Adrenal gland (tissue), 12 donors: ENCODE measurements around the gene NECTIN1. TPM values are rescaled to one million over a fixed set of nuclear protein-coding genes. Genes with fewer than 3 reads are reported as not detected.
A peak's percentile ranks its signal among the peaks of the same experiment; 100 is the strongest.

ENCODE experiments used
- DNase-seq, 7 donors: peaks; one replicate each; pipeline ENCODE4 v3.0.0-alpha.2; 2019 to 2020
- H3K27ac ChIP-seq, 5 donors: fragments of 200-600 bp; sonication (generic) in 4 of 5; 1 replicate in 3 of 5; 2 replicates in 2 of 5; pipeline versions ENCODE4 v1.5.1 to v1.8.0; 2016 to 2020; ENCODE audit warnings: mild to moderate bottlenecking in 1 of 5
- H3K27me3 ChIP-seq: fragments of 200-600 bp; 2 replicates; pipeline ENCODE4 v1.8.0; 2021
- H3K36me3 ChIP-seq, 2 donors: fragments of 200-600 bp; replicated peaks in 1 of 2; 1 replicate in 1 of 2; 2 replicates in 1 of 2; pipeline versions ENCODE4 v1.5.1 to v1.8.0; 2018 to 2022
- H3K4me1 ChIP-seq, 2 donors: fragments of 200-600 bp; replicated peaks in 1 of 2; 1 replicate in 1 of 2; 2 replicates in 1 of 2; pipeline versions ENCODE4 v1.5.1 to v1.8.0; 2018 to 2021
- H3K4me3 ChIP-seq, 4 donors: fragments of 200-600 bp; sonication (generic) in 3 of 4; one replicate each; pipeline ENCODE4 v1.5.1; 2016 to 2018
- H3K9me3 ChIP-seq, 3 donors: fragments of 200-600 bp; sonication (generic) in 1 of 3; replicated peaks in 1 of 3; 1 replicate in 2 of 3; 2 replicates in 1 of 3; pipeline versions ENCODE4 v1.5.1 to v1.8.0; 2016 to 2021
- POLR2A ChIP-seq, 2 donors: fragments of 450-650 bp; IDR thresholded peaks; one replicate each; pipeline ENCODE4 v1.6.1; 2017; ENCODE audit warnings: antibody characterized with exemption in 2 of 2, mild to moderate bottlenecking in 2 of 2, moderate library complexity in 1 of 2
- WGBS, 4 donors: extraction: QIAGEN DNeasy Blood & Tissue Kit in 2 of 4; methylation state at CpG; one replicate each; pipeline versions ENCODE4 v1.1.5 to v1.1.7; 2013 to 2017; 5-methylcytosine and 5-hydroxymethylcytosine counted together
- intact Hi-C, 2 donors: fragments of 100-400 bp; cut with DNase I; formaldehyde crosslinking; loops; one replicate each; pipeline versions ENCODE4 v1.14.1 to v1.15.0; 2022 to 2023
- polyA plus RNA-seq, 3 donors: library from polyadenylated mRNA; stranded (reverse); fragments of 200-250 nt in 2 of 3; fragments of 350-450 nt in 1 of 3; fragmentation: Illumina TruSeq in 1 of 3; extraction: RNeasy Lipid Tissue Mini Kit (QIAGEN cat#74804) in 1 of 3; gene quantifications; one replicate each; pipeline ENCODE4 v1.2.3, GENCODE V29; 2013 to 2014
- total RNA-seq, 9 donors: library from RNA; depleted of rRNA in 4 of 9; stranded (reverse); fragments of >200 nt in 4 of 9; fragments of 120-200 nt in 1 of 9; fragmentation: NEBNext Ultra II Directional in 1 of 9; extraction: Animal tissue kit (Norgen Biotek cat#: 25700) in 1 of 9; gene quantifications; one replicate each; pipeline versions ENCODE4 v1.1.0 to v1.2.4, GENCODE V29; 2013 to 2023
- TF ChIP-seq, protein P1 (sequence below), 6 experiments: fragments of 450-650 bp in 4 of 6; fragments of 200-600 bp in 2 of 6; sonication (generic) in 1 of 6; IDR thresholded peaks; 1 replicate in 5 of 6; 2 replicates in 1 of 6; pipeline versions ENCODE4 v1.5.1 to v1.8.0; 2016 to 2021; ENCODE audit warnings: antibody characterized with exemption in 6 of 6, mild to moderate bottlenecking in 2 of 6, moderate library complexity in 1 of 6
- donor health status: healthy with polysubstance abuse.
- donor health status: Bipolar disorder and iron deficiency.
- donor health status: DM: yes; HTN: yes; CAD: no.
- donor health status: DM: no; HTN: no; CAD: no.
- donor health status: DM: no; HTN: no; CAD: no.
- donor health status: DM: yes; HTN: yes; CAD: no.

NECTIN1 gene
- total and polyA plus RNA-seq, 12 donors, result 1.6 to 19.6 (median 5.4) TPM

DNA sequence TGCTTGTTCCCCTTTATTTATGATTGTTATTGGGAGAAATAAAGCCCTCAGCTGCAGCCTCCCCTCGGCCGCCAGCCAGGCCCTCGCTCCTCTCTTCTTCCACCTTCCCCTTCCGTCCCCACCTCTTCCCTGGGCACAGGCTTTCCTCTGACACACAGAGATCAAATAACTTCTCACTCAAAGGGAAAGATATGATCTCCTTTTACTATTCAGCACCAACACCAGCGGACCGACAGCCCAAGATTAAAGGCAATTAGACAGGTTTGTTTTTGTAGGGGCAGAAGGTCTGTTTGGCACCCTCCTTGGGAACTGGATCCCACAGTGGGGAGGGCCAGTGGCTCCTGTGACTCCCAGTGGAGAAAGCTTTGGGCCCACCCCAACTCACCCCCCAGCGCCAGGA is 23.0 kb downstream of the NECTIN1 start:
- no peak for TF ChIP-seq POLR2A (IDR thresholded peaks at IDR 0.05)
- Histone ChIP-seq H3K4me1 (no peaks in the 10 kb centered on the region), H3K27ac (no peak overlapping the region), H3K27me3 (no peaks in the 10 kb centered on the region), H3K36me3 (no peaks in the 10 kb centered on the region), H3K4me3 (no peak overlapping the region), H3K9me3 (no peaks in the 10 kb centered on the region)
- DNase-seq, result no peak
- intact Hi-C loops, result no loop called here
- 82 to 89% (median 85%) methylated on average over 6 to 7 of the region's 7 CpGs for WGBS, 4 donors

DNA sequence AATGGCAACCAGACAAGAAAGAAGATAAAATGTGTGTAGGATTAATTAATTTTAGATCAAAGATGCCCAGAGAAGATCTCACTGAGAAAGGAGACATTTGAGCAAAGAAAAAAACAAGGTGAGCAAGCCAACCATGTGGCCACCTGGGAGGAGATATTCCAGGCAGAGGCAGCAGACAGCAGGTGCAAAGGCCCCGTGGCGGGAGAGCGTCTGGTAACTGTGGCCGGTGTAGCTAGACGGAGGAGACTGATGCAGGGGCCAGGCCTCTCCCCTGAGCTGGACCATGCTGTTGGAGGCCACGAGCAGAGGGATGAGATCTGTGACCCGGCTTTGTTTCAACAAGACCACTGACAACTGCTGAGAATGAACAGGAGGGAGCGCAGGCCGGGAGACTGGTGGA is 23.6 kb downstream of the NECTIN1 start:
- WGBS, 4 donors, result 93 to 98% (median 96%) methylated on average over 9 of the region's 9 CpGs
- H3K4me3 ChIP-seq, result no peak overlapping the region
- H3K4me1 ChIP-seq, result no peaks in the 10 kb centered on the region
- no peaks in the 10 kb centered on the region for H3K9me3 ChIP-seq
- H3K27me3 ChIP-seq, result no peaks in the 10 kb centered on the region
- no peak for TF ChIP-seq POLR2A (IDR thresholded peaks at IDR 0.05)
- TF ChIP-seq, protein P1, sequence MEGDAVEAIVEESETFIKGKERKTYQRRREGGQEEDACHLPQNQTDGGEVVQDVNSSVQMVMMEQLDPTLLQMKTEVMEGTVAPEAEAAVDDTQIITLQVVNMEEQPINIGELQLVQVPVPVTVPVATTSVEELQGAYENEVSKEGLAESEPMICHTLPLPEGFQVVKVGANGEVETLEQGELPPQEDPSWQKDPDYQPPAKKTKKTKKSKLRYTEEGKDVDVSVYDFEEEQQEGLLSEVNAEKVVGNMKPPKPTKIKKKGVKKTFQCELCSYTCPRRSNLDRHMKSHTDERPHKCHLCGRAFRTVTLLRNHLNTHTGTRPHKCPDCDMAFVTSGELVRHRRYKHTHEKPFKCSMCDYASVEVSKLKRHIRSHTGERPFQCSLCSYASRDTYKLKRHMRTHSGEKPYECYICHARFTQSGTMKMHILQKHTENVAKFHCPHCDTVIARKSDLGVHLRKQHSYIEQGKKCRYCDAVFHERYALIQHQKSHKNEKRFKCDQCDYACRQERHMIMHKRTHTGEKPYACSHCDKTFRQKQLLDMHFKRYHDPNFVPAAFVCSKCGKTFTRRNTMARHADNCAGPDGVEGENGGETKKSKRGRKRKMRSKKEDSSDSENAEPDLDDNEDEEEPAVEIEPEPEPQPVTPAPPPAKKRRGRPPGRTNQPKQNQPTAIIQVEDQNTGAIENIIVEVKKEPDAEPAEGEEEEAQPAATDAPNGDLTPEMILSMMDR (IDR thresholded peaks at IDR 0.05), result no peak
- no peaks in the 10 kb centered on the region for H3K36me3 ChIP-seq
- no peak overlapping the region for H3K27ac ChIP-seq
- intact Hi-C loops, result no loop called here
- DNase-seq, result no peak

DNA sequence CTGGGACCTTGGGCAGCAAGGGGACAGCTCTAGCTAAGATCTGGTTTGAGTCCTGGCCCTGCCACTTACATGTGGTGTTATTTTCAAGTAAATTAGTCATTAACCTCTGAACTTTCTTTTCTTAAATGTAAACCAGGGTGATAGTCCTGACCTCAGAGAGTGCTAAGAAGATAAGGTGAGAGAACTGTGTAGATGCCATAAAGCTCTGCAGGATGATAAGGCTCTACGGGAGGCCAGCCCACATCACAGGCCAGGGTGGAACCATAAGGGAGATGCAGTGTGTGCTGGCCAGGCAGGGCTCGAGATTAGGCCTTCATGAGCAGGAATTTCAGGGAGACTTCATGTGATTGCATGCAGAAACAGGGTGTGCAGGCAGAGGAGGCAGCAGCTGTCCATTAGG is 24.2 kb downstream of the NECTIN1 start:
- H3K4me1 ChIP-seq, result no peaks in the 10 kb centered on the region
- TF ChIP-seq POLR2A (IDR thresholded peaks at IDR 0.05), result no peak
- TF ChIP-seq, protein P1 (IDR thresholded peaks at IDR 0.05), result no peak
- no peak overlapping the region for H3K27ac ChIP-seq
- H3K9me3 ChIP-seq, result no peaks in the 10 kb centered on the region
- no peaks in the 10 kb centered on the region for H3K27me3 ChIP-seq
- no peak overlapping the region for H3K4me3 ChIP-seq
- 76 to 97% (median 92%) methylated on average over 2 of the region's 2 CpGs for WGBS, 4 donors
- H3K36me3 ChIP-seq, result no peaks in the 10 kb centered on the region
- no peak for DNase-seq
- intact Hi-C loops, result no loop called here

DNA sequence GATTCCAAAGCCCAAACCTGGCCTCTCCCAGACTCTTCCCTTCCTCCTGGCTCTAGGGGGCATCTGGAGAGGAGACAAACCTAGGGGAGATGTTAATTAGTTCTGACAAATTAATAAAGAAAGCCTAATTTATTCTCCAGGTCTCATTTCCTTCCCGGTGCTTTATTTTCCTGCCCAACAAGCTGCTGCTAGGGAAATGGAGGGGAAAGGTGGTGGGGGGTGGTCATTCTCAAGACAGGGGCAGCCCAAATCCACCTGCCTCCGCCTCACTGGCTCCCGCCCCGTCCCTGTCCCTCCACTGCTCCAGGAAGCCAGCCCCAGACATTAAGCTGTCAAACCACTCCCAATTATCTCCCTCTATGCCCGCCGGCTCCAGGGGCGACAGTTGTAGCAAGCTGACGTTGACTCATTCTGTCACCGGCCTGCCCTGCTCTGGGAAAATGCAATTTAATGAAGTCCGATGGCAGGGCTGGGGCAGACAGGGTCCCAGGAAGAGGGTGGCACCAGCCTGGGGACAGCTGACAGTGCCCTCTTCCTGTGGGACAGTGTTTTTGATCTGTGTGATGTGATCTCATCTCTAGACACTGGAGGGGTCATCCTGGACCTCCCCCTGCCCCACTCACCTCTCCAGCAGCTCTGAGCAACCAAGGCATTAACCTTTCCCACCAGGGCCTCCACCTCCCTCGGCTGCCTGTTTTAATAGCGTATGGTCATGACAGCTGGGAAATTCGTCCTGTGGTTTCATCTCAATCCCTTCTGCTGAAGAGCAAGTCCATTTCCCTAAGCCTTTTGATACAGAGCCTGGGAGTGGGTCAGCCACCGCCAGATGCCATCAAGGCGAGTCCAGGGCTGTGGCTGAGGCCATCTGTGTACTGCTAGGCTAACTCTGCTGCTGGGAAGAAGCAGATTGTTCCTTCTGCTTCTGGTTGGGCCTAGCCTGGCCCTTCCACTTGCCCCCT is 27.1 kb downstream of the NECTIN1 start:
- TF ChIP-seq, protein P1 (IDR thresholded peaks at IDR 0.05), result no peak
- no peak for TF ChIP-seq POLR2A (IDR thresholded peaks at IDR 0.05)
- Histone ChIP-seq H3K4me1 (peaks cover 0 to 6% of the 10 kb centered on the region in 2 donors), H3K27me3 (no peaks in the 10 kb centered on the region), H3K27ac (peak overlapping the region in 1 of 5 donors; percentile 67), H3K9me3 (no peaks in the 10 kb centered on the region), H3K4me3 (no peak overlapping the region), H3K36me3 (no peaks in the 10 kb centered on the region)
- peak in 2 of 7 donors; percentile 33 to 83 for DNase-seq
- intact Hi-C loops, result no loop called here
- WGBS, 4 donors, result 82 to 98% (median 85%) methylated on average over 12 to 15 of the region's 15 CpGs
